ENCODE results near the gene LZTR1. TPM values are rescaled to one million over a fixed set of nuclear protein-coding genes. Genes with fewer than 3 reads are reported as not detected.
"Not testable (repeated sequence)": the region's sequence is repeated elsewhere in the genome, so short reads cannot be mapped to it uniquely, and the experiment has no call there.

Gene LZTR1
- total RNA-seq (2014; rRNA removed; shearing (Covaris generic)), result 13.5 and 16.6 TPM in 2 replicates

- DNase-seq (ENCODE audit: low read depth), result peak; percentile 79
Measured at GRCh38 chr22:20981787-20982562, at the start of gene LZTR1. Gene LZTR1 (plus strand): TSS chr22:20982297. CDS start chr22:20982372, 75 bp downstream.

- DNase-seq (ENCODE audit: low read depth), result no peak
Measured at GRCh38 chr22:20933910-20934309, 48.2 kb upstream of the LZTR1 start.

GRCh38 chr22:20935049-20935448 is 47.0 kb upstream of the LZTR1 start:
- DNase-seq (ENCODE audit: low read depth), result not testable (repeated sequence)

GRCh38 chr22:20935780-20936539 is 46.1 kb upstream of the LZTR1 start:
- not testable (repeated sequence) for DNase-seq (ENCODE audit: low read depth)

GRCh38 chr22:20937031-20937793 is 44.9 kb upstream of the LZTR1 start:
- no peak for DNase-seq (ENCODE audit: low read depth)

GRCh38 chr22:20937794-20938671 is 44.1 kb upstream of the LZTR1 start:
- DNase-seq (ENCODE audit: low read depth), result no peak

GRCh38 chr22:20939457-20940185 is 42.5 kb upstream of the LZTR1 start:
- DNase-seq (ENCODE audit: low read depth), result not testable (repeated sequence)

GRCh38 chr22:20940186-20940651 is 41.9 kb upstream of the LZTR1 start:
- peak; percentile 28 for DNase-seq (ENCODE audit: low read depth)

GRCh38 chr22:20940904-20941385 is 41.2 kb upstream of the LZTR1 start:
- DNase-seq (ENCODE audit: low read depth), result no peak

GRCh38 chr22:20942203-20942902 is 39.7 kb upstream of the LZTR1 start:
- not testable (repeated sequence) for DNase-seq (ENCODE audit: low read depth)

GRCh38 chr22:20943104-20943933 is 38.8 kb upstream of the LZTR1 start:
- DNase-seq (ENCODE audit: low read depth), result no peak

GRCh38 chr22:20944042-20944441 is 38.1 kb upstream of the LZTR1 start:
- DNase-seq (ENCODE audit: low read depth), result no peak

GRCh38 chr22:20945578-20945934 is 36.5 kb upstream of the LZTR1 start:
- DNase-seq (ENCODE audit: low read depth), result no peak

GRCh38 chr22:20946080-20946986 is 35.8 kb upstream of the LZTR1 start:
- peak; percentile 59 for DNase-seq (ENCODE audit: low read depth)

GRCh38 chr22:20946991-20947390 is 35.1 kb upstream of the LZTR1 start:
- no peak for DNase-seq (ENCODE audit: low read depth)

- no peak for DNase-seq (ENCODE audit: low read depth)
Measured at GRCh38 chr22:20948450-20948849, 33.6 kb upstream of the LZTR1 start.

- DNase-seq (ENCODE audit: low read depth), result no peak
Measured at GRCh38 chr22:20948989-20949388, 33.1 kb upstream of the LZTR1 start.
